Fibroblast of pulmonary artery (primary cell): ENCODE results near the gene SLC25A26.

Experiments used
- DNase-seq: peaks from one replicate; pipeline ENCODE4 v3.0.0-alpha.2; 2010; ENCODE audit warnings: low read depth
- H3K4me3 ChIP-seq: replicated peaks from 2 replicates; pipeline ENCODE4 v1.5.1; 2011; ENCODE audit warnings: low read depth, mild to moderate bottlenecking, control low read depth, low read length, moderate library complexity
- CTCF ChIP-seq: IDR thresholded peaks from 2 replicates; pipeline ENCODE4 v1.5.1; 2011; ENCODE audit warnings: mild to moderate bottlenecking, control low read depth, low read length, inconsistent platforms; ENCODE audit errors: missing control alignments

Gene SLC25A26

GRCh38 chr3:66255865-66256264, 35.1 kb downstream of the SLC25A26 start:
- no peak overlapping the region for H3K4me3 ChIP-seq
- TF ChIP-seq CTCF: no peak
- DNase-seq: no peak

GRCh38 chr3:66256806-66257205, 36.0 kb downstream of the SLC25A26 start:
- no peak overlapping the region for H3K4me3 ChIP-seq
- peak; percentile 16 for DNase-seq
- no peak for TF ChIP-seq CTCF

- DNase-seq: peak; percentile 29
- TF ChIP-seq CTCF: no peak
These were observed 38.9 kb downstream of the SLC25A26 start for GRCh38 chr3:66259566-66260255.

GRCh38 chr3:66260431-66260830, 39.6 kb downstream of the SLC25A26 start:
- no peak for TF ChIP-seq CTCF
- no peak for DNase-seq
- no peak overlapping the region for H3K4me3 ChIP-seq

More at GRCh38 chr3:66259566-66260255, 38.9 kb downstream of the SLC25A26 start:
- H3K4me3 ChIP-seq: no peak overlapping the region

GRCh38 chr3:66261355-66261754, 40.6 kb downstream of the SLC25A26 start:
- peak; percentile 33 for DNase-seq
- no peak overlapping the region for H3K4me3 ChIP-seq
- TF ChIP-seq CTCF: no peak

- no peak overlapping the region for H3K4me3 ChIP-seq
- DNase-seq: no peak
- TF ChIP-seq CTCF: no peak
These were observed 44.8 kb downstream of the SLC25A26 start for GRCh38 chr3:66265649-66266048.

GRCh38 chr3:66266551-66266950, 45.8 kb downstream of the SLC25A26 start:
- no peak for DNase-seq
- no peak overlapping the region for H3K4me3 ChIP-seq

More at GRCh38 chr3:66266551-66266950, 45.8 kb downstream of the SLC25A26 start:
- TF ChIP-seq CTCF: no peak
